GM12878 (cell line): ENCODE data around the gene GGTA1. TPM values are rescaled to one million over a fixed set of nuclear protein-coding genes. Genes with fewer than 3 reads are reported as not detected.

Source experiments
- ATAC-seq: fragments of 200-7000 bp; cut with Tn5 transposase; 3 replicates; pipeline ENCODE4 v1.9.1; 2020; ENCODE audit warnings: mild to moderate bottlenecking, moderate library complexity
- BruUV-seq: library from RNA; stranded (reverse); fragments of 400-500 nt; replicated peaks from 2 replicates; lab custom pipeline; 2021; lab: Mats Ljungman, UMichigan
- CTCF ChIA-PET: fragments of 300-600 bp; sonication (Branson Sonifier 250); formaldehyde crosslinking; extraction: SDS; loops from one replicate; lab custom pipeline; 2021; ENCODE audit warnings: inconsistent platforms; lab: Yijun Ruan, JAX
- POLR2A ChIA-PET: fragments of 350-600 bp; formaldehyde crosslinking; extraction: SDS; loops from one replicate; lab custom pipeline; 2021; ENCODE audit warnings: inconsistent platforms; lab: Charles Lee
- RAD21 ChIA-PET: fragments of 300-600 bp; sonication (Branson Sonifier 250); formaldehyde crosslinking; loops from one replicate; lab custom pipeline; 2023; ENCODE audit warnings: antibody characterized with exemption; ENCODE audit not compliant: unreplicated experiment; lab: Charles Lee
- SMC1A ChIA-PET: fragments of 300-600 bp; sonication (Branson Sonifier 250); formaldehyde crosslinking; loops from one replicate; lab custom pipeline; 2023; ENCODE audit not compliant: unreplicated experiment, uncharacterized antibody; lab: Charles Lee
- DNase-seq: peaks from one replicate; pipeline ENCODE4 v3.0.0-alpha.2; 2011; ENCODE audit warnings: low read depth, low spot score
- FAIRE-seq: peaks from 3 replicates; lab custom pipeline; 2011; peaks lifted over from hg19 to GRCh38; lab: Jason Lieb, UNC
- H2AFZ ChIP-seq: 2 replicates; pipeline ENCODE4 v1.6.0; 2011; ENCODE audit warnings: low read depth, low read length, control low read depth; ENCODE audit not compliant: control insufficient read depth
- H3K27ac ChIP-seq: 2 replicates; pipeline ENCODE4 v1.5.1; 2011; ENCODE audit warnings: control low read depth; ENCODE audit not compliant: control insufficient read depth, insufficient read depth
- H3K27me3 ChIP-seq, 2 experiments: replicated peaks in 1 of 2; 2 replicates each; pipeline versions ENCODE4 v1.6.0 to v1.6.1; 2011; ENCODE audit warnings: low read length in 1 of 2; ENCODE audit not compliant: control insufficient read depth in 2 of 2, insufficient read depth in 2 of 2
- H3K36me3 ChIP-seq, 2 experiments: 2 replicates each; pipeline ENCODE4 v1.5.1; 2011; ENCODE audit warnings: low read length in 1 of 2; ENCODE audit not compliant: control insufficient read depth in 2 of 2, insufficient read depth in 2 of 2
- H3K4me1 ChIP-seq: 2 replicates; pipeline ENCODE4 v1.6.1; 2011; ENCODE audit warnings: mild to moderate bottlenecking, low read length, moderate library complexity, mixed read lengths; ENCODE audit not compliant: control insufficient read depth, insufficient read depth
- H3K4me2 ChIP-seq: 2 replicates; pipeline ENCODE4 v1.6.0; 2011; ENCODE audit warnings: control low read depth; ENCODE audit not compliant: control insufficient read depth, insufficient read depth
- H3K4me3 ChIP-seq: fragments of 200-600 bp; sonication (generic); 2 replicates; pipeline ENCODE4 v1.5.1; 2016
- H3K79me2 ChIP-seq: 2 replicates; pipeline ENCODE4 v1.6.0; 2011; ENCODE audit warnings: low read length; ENCODE audit not compliant: control insufficient read depth, insufficient read depth
- H3K9ac ChIP-seq: 2 replicates; pipeline ENCODE4 v1.8.0; 2011; ENCODE audit warnings: low read length, control low read depth, mixed read lengths; ENCODE audit not compliant: control insufficient read depth, insufficient read depth
- H3K9me3 ChIP-seq: replicated peaks from 3 replicates; pipeline ENCODE4 v1.5.1; 2011; ENCODE audit warnings: mild to moderate bottlenecking, low read length; ENCODE audit not compliant: control insufficient read depth, insufficient read depth
- H4K20me1 ChIP-seq: 2 replicates; pipeline ENCODE4 v1.6.0; 2011; ENCODE audit not compliant: control insufficient read depth, insufficient read depth
- ATF3 ChIP-seq: IDR thresholded peaks from 2 replicates; pipeline ENCODE4 v1.6.1; 2011; ENCODE audit warnings: low read depth, mild to moderate bottlenecking, low read length, moderate library complexity, borderline replicate concordance; ENCODE audit errors: extremely low read depth
- BHLHE40 ChIP-seq, 2 experiments: fragments of 450-650 bp in 1 of 2; IDR thresholded peaks; 2 replicates each; pipeline ENCODE4 v1.6.1; 2011 to 2017; ENCODE audit warnings: low read depth in 2 of 2, borderline replicate concordance in 1 of 2, improper control_type of control experiment in 1 of 2, low read length in 1 of 2, mild to moderate bottlenecking in 1 of 2
- CHD1 ChIP-seq: IDR thresholded peaks from 2 replicates; pipeline ENCODE4 v1.6.1; 2012; ENCODE audit warnings: low read depth, low read length, improper control_type of control experiment
- CHD4 ChIP-seq: fragments of 200-600 bp; sonication (generic); IDR thresholded peaks from 2 replicates; pipeline ENCODE4 v1.6.1; 2016; ENCODE audit warnings: mild to moderate bottlenecking
- DPF2 ChIP-seq: fragments of 450-650 bp; IDR thresholded peaks from 2 replicates; pipeline ENCODE4 v1.6.1; 2017; ENCODE audit warnings: mild to moderate bottlenecking
- KDM1A ChIP-seq: fragments of 200-600 bp; sonication (generic); IDR thresholded peaks from 2 replicates; pipeline ENCODE4 v1.6.1; 2016; ENCODE audit warnings: borderline replicate concordance
- MXI1 ChIP-seq: fragments of 150-350 bp; IDR thresholded peaks from 2 replicates; pipeline ENCODE4 v1.6.1; 2011; ENCODE audit warnings: low read depth, mild to moderate bottlenecking, inconsistent platforms, low read length, improper control_type of control experiment
- NRF1 ChIP-seq: conservative IDR thresholded peaks from 2 replicates; pipeline ENCODE4 v1.6.1; 2011; ENCODE audit warnings: mild to moderate bottlenecking, low read depth, low read length, improper control_type of control experiment
- PML ChIP-seq: IDR thresholded peaks from 2 replicates; pipeline ENCODE4 v1.6.1; 2012; ENCODE audit warnings: low read length, inconsistent platforms
- POU2F2 ChIP-seq: IDR thresholded peaks from 3 replicates; pipeline ENCODE4 v1.6.1; 2011; ENCODE audit warnings: low read depth, mild to moderate bottlenecking, low read length, borderline replicate concordance
- RCOR1 ChIP-seq: conservative IDR thresholded peaks from 2 replicates; pipeline ENCODE4 v1.6.1; 2012; ENCODE audit warnings: low read depth, low read length, improper control_type of control experiment
- RELA ChIP-seq: fragments of 450-650 bp; IDR thresholded peaks from 2 replicates; pipeline ENCODE4 v1.8.0; 2014; ENCODE audit warnings: borderline replicate concordance; ENCODE audit not compliant: partially characterized antibody
- SIX5 ChIP-seq: IDR thresholded peaks from 2 replicates; pipeline ENCODE4 v1.6.1; 2011; ENCODE audit warnings: mild to moderate bottlenecking, low read depth, low read length, moderate library complexity; ENCODE audit not compliant: severe bottlenecking
- SMC3 ChIP-seq: IDR thresholded peaks from 2 replicates; pipeline ENCODE4 v1.6.1; 2011; ENCODE audit warnings: low read length, improper control_type of control experiment, borderline replicate concordance
- TBL1XR1 ChIP-seq: IDR thresholded peaks from 2 replicates; pipeline ENCODE4 v1.6.1; 2012; ENCODE audit warnings: low read depth, low read length, improper control_type of control experiment
- ZBTB4 ChIP-seq: fragments of 450-650 bp; formaldehyde crosslinking; IDR thresholded peaks from 2 replicates; pipeline ENCODE4 v1.4.0; 2022; ENCODE audit warnings: mild to moderate bottlenecking, moderate library complexity
- ZNF207 ChIP-seq: fragments of 450-650 bp; IDR thresholded peaks from 2 replicates; pipeline ENCODE4 v1.6.1; 2014; ENCODE audit warnings: antibody characterized with exemption, mild to moderate bottlenecking, borderline replicate concordance
- ZNF274 ChIP-seq: IDR thresholded peaks from one replicate; pipeline ENCODE4 v1.8.0; 2011; ENCODE audit not compliant: insufficient read length, insufficient read depth
- ZNF622 ChIP-seq: fragments of 450-650 bp; IDR thresholded peaks from 2 replicates; pipeline ENCODE4 v1.6.1; 2017; ENCODE audit warnings: mild to moderate bottlenecking, inconsistent platforms
- ZSCAN29 ChIP-seq: fragments of 450-650 bp; IDR thresholded peaks from 2 replicates; pipeline ENCODE4 v1.6.1; 2017; ENCODE audit warnings: mild to moderate bottlenecking, moderate library complexity
- WGBS: methylation state at CpG from one replicate; pipeline ENCODE4 v1.1.6; 2016; ENCODE audit warnings: low lambda C conversion rate; ENCODE audit not compliant: insufficient replicate concordance, insufficient coverage; ENCODE audit errors: missing lambda C conversion rate; 5-methylcytosine and 5-hydroxymethylcytosine counted together
- in situ Hi-C: fragments of 300-500 bp; cut with MboI; formaldehyde crosslinking; loops from 9 replicates; pipeline ENCODE4 v1.14.3; 2018; ENCODE audit warnings: mixed read lengths
- intact Hi-C: fragments of 100-400 bp; cut with micrococcal nuclease; formaldehyde crosslinking; loops from one replicate; pipeline ENCODE4 v1.14.2; 2022; ENCODE audit not compliant: unreplicated experiment
- polyA plus RNA-seq, 11 experiments: library from polyadenylated mRNA; depleted of rRNA in 4 of 11; unstranded in 6 of 11; stranded (reverse) in 5 of 11; fragments of >200 nt; fragmentation: Nextera tagmentation in 4 of 11; fragmentation: Illumina TruSeq in 1 of 11; extraction: Ambion mirVana in 4 of 11; extraction: Trizol in 1 of 11; gene quantifications; 1 replicate in 1 of 11; 2 replicates in 10 of 11; pipeline versions ENCODE4 v1.2.1 to v1.2.3, GENCODE V29; 2011 to 2016; ENCODE audit warnings: inconsistent platforms in 2 of 11, missing spikeins in 2 of 11, low read depth in 1 of 11
- total RNA-seq, 4 experiments: library from RNA; depleted of rRNA in 3 of 4; stranded (reverse); fragments of >200 nt in 3 of 4; fragmentation: Illumina TruSeq in 1 of 4; extraction: Trizol in 1 of 4; gene quantifications; 2 replicates each; pipeline versions ENCODE4 v1.2.1 to v1.2.3, GENCODE V29; 2013 to 2021

The GGTA1 gene
- total and polyA plus RNA-seq, 10 of the 15 experiments (the other 5 are each of a cell fraction or from before 2014, with no cell fraction given) = 0.09 to 0.65 (median 0.17) TPM; not detected in 2

DNA sequence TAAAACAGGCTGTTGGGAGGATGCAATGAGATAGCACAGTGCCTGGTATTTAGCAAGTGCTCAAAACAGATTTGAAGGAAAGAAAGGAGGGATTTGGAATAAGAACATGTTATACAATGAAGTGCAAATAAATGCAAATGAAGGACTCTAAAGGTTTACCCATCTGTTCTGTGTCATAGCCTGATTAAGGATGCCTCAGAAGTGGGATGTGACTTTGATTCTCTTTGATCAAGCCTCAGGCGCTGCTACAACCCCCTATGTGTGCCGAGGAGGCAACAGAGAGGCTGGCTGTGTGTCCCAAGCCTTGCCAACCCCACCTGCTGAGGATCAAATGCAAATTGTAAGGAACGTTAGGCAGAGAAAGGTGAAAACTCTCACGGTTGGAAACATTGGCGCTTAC, 27.2 kb downstream of the GGTA1 start:
- H3K4me1 ChIP-seq = no peaks in the 10 kb centered on the region
- no peaks in the 10 kb centered on the region for H3K36me3 ChIP-seq
- no peak overlapping the region for H3K4me2 ChIP-seq
- ATAC-seq (no peak), DNase-seq (no peak), FAIRE-seq (no peak)
- POLR2A ChIA-PET = no interaction called here
- no peak overlapping the region for H3K4me3 ChIP-seq
- TF ChIP-seq CHD4 (no peak), POU2F2 (no peak), RELA (no peak), CHD1 (no peak), PML (no peak), MXI1 (no peak), TBL1XR1 (no peak), ATF3 (no peak), NRF1 (no peak), RCOR1 (no peak), ZBTB4 (no peak), DPF2 (no peak), SIX5 (no peak), ZNF207 (no peak), ZSCAN29 (no peak), SMC3 (no peak), ZNF622 (no peak), KDM1A (no peak), BHLHE40 (IDR thresholded peaks at IDR 0.05; ENCODE audit: borderline replicate concordance in 1 of 2, low read depth in 2 of 2, low read length in 1 of 2) (no peak), ZNF274 (no peak)
- no TSS peak for BruUV-seq
- H3K27ac ChIP-seq = no peak overlapping the region
- H2AFZ ChIP-seq = no peak overlapping the region
- CTCF ChIA-PET = no interaction called here
- H3K79me2 ChIP-seq = no peaks in the 10 kb centered on the region
- H3K27me3 ChIP-seq = no peaks in the 10 kb centered on the region; a peak in 1 of 4 replicates
- 46% methylated on average over 5 of the region's 5 CpGs for WGBS
- intact Hi-C loops (no loop called here), in situ Hi-C loops (no loop called here)
- no peaks in the 10 kb centered on the region for H3K9me3 ChIP-seq
- no peak overlapping the region for H3K9ac ChIP-seq
- SMC1A ChIA-PET = no interaction called here
- RAD21 ChIA-PET = no interaction called here
- no peaks in the 10 kb centered on the region for H4K20me1 ChIP-seq
